Ovary (tissue), 9 donors: Measurements from ENCODE around the gene RPRD1B. TPM values are rescaled to one million over a fixed set of nuclear protein-coding genes. Genes with fewer than 3 reads are reported as not detected.

Experiments used
- DNase-seq, 5 donors: peaks; one replicate each; pipeline ENCODE4 v3.0.0-alpha.2; 2019 to 2020
- H3K27ac ChIP-seq, 2 donors: fragments of 200-600 bp; one replicate each; pipeline versions ENCODE4 v1.5.1 to v1.8.0; 2019 to 2022
- H3K27me3 ChIP-seq: fragments of 200-600 bp; one replicate; pipeline ENCODE4 v1.8.0; 2022
- H3K36me3 ChIP-seq: fragments of 200-600 bp; sonication (generic); one replicate; pipeline ENCODE4 v1.5.1; 2019
- H3K4me1 ChIP-seq: one replicate; pipeline ENCODE4 v1.8.1; 2013; ENCODE audit warnings: mild to moderate bottlenecking, moderate library complexity; ENCODE audit not compliant: insufficient read depth
- H3K4me3 ChIP-seq: fragments of 200-600 bp; sonication (generic); one replicate; pipeline ENCODE4 v1.5.1; 2017
- H3K9me3 ChIP-seq, 2 donors: fragments of 200-600 bp in 1 of 2; sonication (generic) in 1 of 2; one replicate each; pipeline versions ENCODE4 v1.5.1 to v1.8.1; 2013 to 2019; ENCODE audit warnings: mild to moderate bottlenecking in 1 of 2, moderate library complexity in 1 of 2
- EP300 ChIP-seq: sonication (generic); formaldehyde crosslinking; IDR thresholded peaks from one replicate; pipeline ENCODE4 v1.6.1; 2017; ENCODE audit warnings: antibody characterized with exemption
- POLR2A ChIP-seq: fragments of 450-650 bp; IDR thresholded peaks from one replicate; pipeline ENCODE4 v1.6.1; 2017; ENCODE audit warnings: antibody characterized with exemption, mild to moderate bottlenecking, moderate library complexity
- WGBS, 3 donors: extraction: QIAGEN DNeasy Blood & Tissue Kit in 1 of 3; methylation state at CpG; one replicate each; pipeline versions ENCODE4 v1.1.5 to v1.1.7; 2013 to 2017; 5-methylcytosine and 5-hydroxymethylcytosine counted together
- intact Hi-C, 4 donors: fragments of 100-400 bp; cut with DNase I; formaldehyde crosslinking; loops; one replicate each; pipeline versions ENCODE4 v1.11.0 to v1.15.1; 2022 to 2023
- polyA plus RNA-seq, 2 donors: library from polyadenylated mRNA; stranded (reverse); fragments of 200-250 nt in 1 of 2; fragments of 350-450 nt in 1 of 2; fragmentation: Illumina TruSeq in 1 of 2; extraction: RNeasy Lipid Tissue Mini Kit (QIAGEN cat#74804) in 1 of 2; gene quantifications; one replicate each; pipeline ENCODE4 v1.2.3, GENCODE V29; 2013 to 2014
- small RNA-seq: library from RNA; depleted of rRNA; stranded (forward); fragments of <200 nt; gene quantifications from one replicate; pipeline ENCODE3, GENCODE V24; 2016
- total RNA-seq, 7 donors: library from RNA; depleted of rRNA in 2 of 7; stranded (reverse); fragments of >200 nt in 2 of 7; fragmentation: NEBNext Ultra II Directional in 3 of 7; extraction: Animal tissue kit (Norgen Biotek cat#: 25700) in 3 of 7; gene quantifications; one replicate each; pipeline versions ENCODE4 v1.1.0 to v1.2.4, GENCODE V29; 2016 to 2023
- TF ChIP-seq, protein P1 (sequence below), 3 donors: fragments of 450-650 bp in 2 of 3; fragments of 200-600 bp in 1 of 3; IDR thresholded peaks; one replicate each; pipeline versions ENCODE4 v1.5.1 to v1.8.0; 2016 to 2022; ENCODE audit warnings: antibody characterized with exemption in 3 of 3, mild to moderate bottlenecking in 1 of 3
- donor health status: DM: no; HTN: no; CAD: no; lungs with moderate emphysema.
- donor health status: DM: no; HTN: no; CAD: no.
- donor health status: Bipolar disorder and iron deficiency.
- donor health status: DM: yes; HTN: yes; CAD: no.
- donor health status: DM: no; HTN: no; CAD: no.
- donor health status: DM: yes; HTN: yes; CAD: no.

Gene RPRD1B
- total and polyA plus RNA-seq, 9 donors: 12.1 to 45.3 (median 33.4) TPM

DNA sequence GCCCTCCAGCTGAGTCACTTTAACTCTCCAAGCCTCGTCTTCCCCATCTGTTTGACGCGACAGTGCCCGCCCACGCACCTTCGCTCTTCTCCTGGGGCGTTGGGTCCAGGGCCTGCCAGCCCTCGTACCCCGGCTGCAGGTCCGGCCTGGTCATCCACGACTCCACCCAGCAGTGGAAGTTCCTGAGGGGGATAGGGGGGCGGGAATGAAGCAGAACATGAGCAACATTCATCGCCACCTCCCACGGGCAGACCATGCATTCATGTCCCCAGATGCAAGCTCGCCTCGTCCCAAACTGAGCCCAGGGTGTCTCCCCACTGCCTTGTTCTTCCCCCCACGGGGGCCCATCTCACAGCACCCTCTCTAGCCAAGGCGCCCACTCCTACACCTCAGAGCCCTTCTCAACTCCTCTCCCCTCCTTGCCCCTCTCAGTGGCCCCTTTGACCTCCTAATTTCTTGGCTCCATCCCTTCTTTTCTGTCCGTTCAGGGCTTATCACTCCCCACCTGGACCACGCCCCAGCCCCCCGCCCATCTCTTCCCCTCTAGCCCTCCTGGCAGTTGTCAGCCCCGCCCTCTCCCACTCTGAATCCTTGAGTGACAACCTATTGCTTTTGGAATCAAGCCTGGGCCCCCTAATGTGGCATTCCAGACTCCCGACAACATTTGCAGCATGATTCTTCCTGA lies 107.8 kb downstream of the RPRD1B start:
- DNase-seq: peak in 2 of 5 donors; percentile 16 to 29
- WGBS, 3 donors: 85 to 86% (median 86%) methylated on average over 23 of the region's 23 CpGs
- peaks cover 17% of the 10 kb centered on the region for H3K4me1 ChIP-seq

More for the DNA sequence above, 107.8 kb downstream of the RPRD1B start:
- no peak overlapping the region for H3K4me3 ChIP-seq
- H3K36me3 ChIP-seq: no peaks in the 10 kb centered on the region
- no peak overlapping the region for H3K27ac ChIP-seq
- H3K9me3 ChIP-seq: no peaks in the 10 kb centered on the region
- intact Hi-C loops: no loop called here
- TF ChIP-seq EP300: no peak
- TF ChIP-seq, protein P1, sequence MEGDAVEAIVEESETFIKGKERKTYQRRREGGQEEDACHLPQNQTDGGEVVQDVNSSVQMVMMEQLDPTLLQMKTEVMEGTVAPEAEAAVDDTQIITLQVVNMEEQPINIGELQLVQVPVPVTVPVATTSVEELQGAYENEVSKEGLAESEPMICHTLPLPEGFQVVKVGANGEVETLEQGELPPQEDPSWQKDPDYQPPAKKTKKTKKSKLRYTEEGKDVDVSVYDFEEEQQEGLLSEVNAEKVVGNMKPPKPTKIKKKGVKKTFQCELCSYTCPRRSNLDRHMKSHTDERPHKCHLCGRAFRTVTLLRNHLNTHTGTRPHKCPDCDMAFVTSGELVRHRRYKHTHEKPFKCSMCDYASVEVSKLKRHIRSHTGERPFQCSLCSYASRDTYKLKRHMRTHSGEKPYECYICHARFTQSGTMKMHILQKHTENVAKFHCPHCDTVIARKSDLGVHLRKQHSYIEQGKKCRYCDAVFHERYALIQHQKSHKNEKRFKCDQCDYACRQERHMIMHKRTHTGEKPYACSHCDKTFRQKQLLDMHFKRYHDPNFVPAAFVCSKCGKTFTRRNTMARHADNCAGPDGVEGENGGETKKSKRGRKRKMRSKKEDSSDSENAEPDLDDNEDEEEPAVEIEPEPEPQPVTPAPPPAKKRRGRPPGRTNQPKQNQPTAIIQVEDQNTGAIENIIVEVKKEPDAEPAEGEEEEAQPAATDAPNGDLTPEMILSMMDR (IDR thresholded peaks at IDR 0.05): no peak
- no peak for TF ChIP-seq POLR2A
- no peaks in the 10 kb centered on the region for H3K27me3 ChIP-seq

Small RNAs within 50 kb of the gene (small RNA-seq; reads per million reads assigned to genes)
- not detected for gene RN7SL237P

Other genes starting within 250 kb of the RPRD1B start
- 10 to 100 TPM in 1 of 7 donors, 1 to 10 TPM in 2, under 1 TPM in 3, not detected in 1; 0.12 to 23.0 (median 0.98) TPM for gene VSTM2L, start 130.6 kb upstream of the RPRD1B start, total RNA-seq
- under 1 TPM in 1 of 2 donors, not detected in 1; 0.15 TPM for gene VSTM2L, start 130.6 kb upstream of the RPRD1B start, polyA plus RNA-seq
- 10 to 100 TPM; 10.7 to 19.7 (median 16.3) TPM for gene TTI1, start 290 bp upstream of the RPRD1B start, total RNA-seq
- 10 to 100 TPM in 1 of 2 donors, 1 to 10 TPM in 1; 9.3 to 18.8 TPM for gene TTI1, start 290 bp upstream of the RPRD1B start, polyA plus RNA-seq
- gene TGM2, start 131.5 kb downstream of the RPRD1B start, total RNA-seq: 100 to 1,000 TPM in 3 of 7 donors, 10 to 100 TPM in 4; 15.0 to 320 (median 52.8) TPM
- gene TGM2, start 131.5 kb downstream of the RPRD1B start, polyA plus RNA-seq: 10 to 100 TPM; 19.8 to 74.6 TPM
- 10 to 100 TPM in 5 of 7 donors, 1 to 10 TPM in 2; 4.4 to 29.7 (median 16.9) TPM for gene KIAA1755, start 227.0 kb downstream of the RPRD1B start, total RNA-seq
- 10 to 100 TPM in 1 of 2 donors, 1 to 10 TPM in 1; 9.6 to 11.8 TPM for gene KIAA1755, start 227.0 kb downstream of the RPRD1B start, polyA plus RNA-seq